SK-N-SH (cell line): ENCODE measurements around the gene YPEL1. TPM values are rescaled to one million over a fixed set of nuclear protein-coding genes. Genes with fewer than 3 reads are reported as not detected.
"Not testable (repeated sequence)": the region's sequence is repeated elsewhere in the genome, so short reads cannot be mapped to it uniquely, and the experiment has no call there.

Experiments
- CTCF ChIA-PET: fragments of 300-600, 350-600 bp; formaldehyde crosslinking; extraction: SDS; loops from one replicate; lab custom pipeline; 2021; lab: Yijun Ruan, JAX
- POLR2A ChIA-PET: fragments of 350-600 bp; sonication (Branson Sonifier 250); formaldehyde crosslinking; extraction: SDS; loops from one replicate; lab custom pipeline; 2020; ENCODE audit warnings: antibody characterized with exemption, inconsistent platforms; lab: Yijun Ruan, JAX
- DNase-seq: peaks from one replicate; pipeline ENCODE4 v3.0.0; 2012
- H2AFZ ChIP-seq: fragments of 200-600 bp; sonication (generic); 2 replicates; pipeline ENCODE4 v1.8.1; 2016; ENCODE audit warnings: antibody characterized with exemption, mild to moderate bottlenecking, low read depth
- H3F3A ChIP-seq: fragments of 200-600 bp; sonication (generic); replicated peaks from 2 replicates; pipeline ENCODE3; 2016; ENCODE audit warnings: antibody characterized with exemption, mild to moderate bottlenecking; ENCODE audit not compliant: insufficient read depth
- H3K27ac ChIP-seq, 2 experiments: fragments of 200-500 bp in 1 of 2; fragments of 200-600 bp in 1 of 2; sonication (Bioruptor generic) in 1 of 2; sonication (generic), shearing (Covaris generic) in 1 of 2; 2 replicates each; pipeline versions ENCODE4 v1.5.1 to v1.6.1; 2014 to 2016; ENCODE audit warnings: low read depth in 2 of 2, inconsistent platforms in 1 of 2, low read length in 1 of 2, mild to moderate bottlenecking in 1 of 2, mixed read lengths in 1 of 2
- H3K27me3 ChIP-seq: fragments of 200-600 bp; sonication (generic), shearing (Covaris generic); 2 replicates; pipeline ENCODE4 v1.6.1; 2016; ENCODE audit warnings: mixed run types; ENCODE audit not compliant: insufficient read depth
- H3K36me3 ChIP-seq, 2 experiments: fragments of 200-500 bp in 1 of 2; fragments of 200-600 bp in 1 of 2; sonication (Bioruptor generic) in 1 of 2; sonication (generic) in 1 of 2; replicated peaks in 1 of 2; 2 replicates each; pipeline versions ENCODE3 to v1.5.1; 2014 to 2016; ENCODE audit warnings: low read length in 1 of 2, mild to moderate bottlenecking in 1 of 2; ENCODE audit not compliant: insufficient read depth in 2 of 2, control insufficient read depth in 1 of 2
- H3K4me1 ChIP-seq, 2 experiments: fragments of 200-500 bp in 1 of 2; fragments of 200-600 bp in 1 of 2; sonication (Bioruptor generic) in 1 of 2; sonication (generic), shearing (Covaris generic) in 1 of 2; 2 replicates each; pipeline versions ENCODE4 v1.5.1 to v1.6.1; 2014 to 2016; ENCODE audit warnings: low read depth in 1 of 2, low read length in 1 of 2, mixed run types in 1 of 2; ENCODE audit not compliant: insufficient read depth in 2 of 2, control insufficient read depth in 1 of 2
- H3K4me2 ChIP-seq: fragments of 200-600 bp; sonication (generic), shearing (Covaris generic); 2 replicates; pipeline ENCODE4 v1.6.1; 2017; ENCODE audit warnings: mixed run types
- H3K4me3 ChIP-seq, 2 experiments: fragments of 200-500 bp in 1 of 2; fragments of 200-600 bp in 1 of 2; sonication (Bioruptor generic) in 1 of 2; sonication (generic), shearing (Covaris generic) in 1 of 2; 2 replicates each; pipeline versions ENCODE4 v1.5.1 to v1.8.1; 2014 to 2016; ENCODE audit warnings: low read depth in 2 of 2, inconsistent platforms in 1 of 2, low read length in 1 of 2, mild to moderate bottlenecking in 1 of 2, mixed read lengths in 1 of 2, moderate library complexity in 1 of 2
- H3K79me2 ChIP-seq: fragments of 200-600 bp; sonication (generic); 2 replicates; pipeline ENCODE4 v1.8.1; 2017; ENCODE audit warnings: mild to moderate bottlenecking; ENCODE audit not compliant: insufficient read depth
- H3K9ac ChIP-seq: fragments of 200-600 bp; sonication (generic); 2 replicates; pipeline ENCODE4 v1.6.1; 2017; ENCODE audit warnings: mixed run types
- H3K9me2 ChIP-seq: fragments of 200-600 bp; sonication (generic); 2 replicates; pipeline ENCODE4 v1.6.1; 2017; ENCODE audit warnings: mixed run types
- H3K9me3 ChIP-seq: fragments of 200-600 bp; sonication (generic); 2 replicates; pipeline ENCODE4 v1.6.1; 2017; ENCODE audit warnings: mixed run types, mild to moderate bottlenecking, moderate library complexity
- H4K20me1 ChIP-seq: fragments of 200-600 bp; sonication (generic); 2 replicates; pipeline ENCODE4 v1.6.1; 2017; ENCODE audit warnings: mild to moderate bottlenecking, mixed run types; ENCODE audit not compliant: insufficient read depth
- EZH2phosphoT487 ChIP-seq: fragments of 200-600 bp; sonication (generic); IDR thresholded peaks from 2 replicates; pipeline ENCODE4 v1.6.1; 2017; ENCODE audit warnings: low read depth, mixed run types, mild to moderate bottlenecking, antibody characterized with exemption, moderate library complexity, borderline replicate concordance
- FOXM1 ChIP-seq: IDR thresholded peaks from 2 replicates; pipeline ENCODE4 v1.4.0; 2012; ENCODE audit warnings: low read depth, mild to moderate bottlenecking
- JUND ChIP-seq: IDR thresholded peaks from 2 replicates; pipeline ENCODE4 v1.4.0; 2012
- NFIC ChIP-seq: IDR thresholded peaks from 2 replicates; pipeline ENCODE4 v1.4.0; 2012; ENCODE audit warnings: borderline replicate concordance
- RAD21 ChIP-seq: IDR thresholded peaks from 2 replicates; pipeline ENCODE4 v1.6.1; 2012; ENCODE audit warnings: mild to moderate bottlenecking, low read length
- RFX5 ChIP-seq: IDR thresholded peaks from 2 replicates; pipeline ENCODE4 v1.6.1; 2012; ENCODE audit warnings: mild to moderate bottlenecking, improper control_type of control experiment, low read length
- SIN3A ChIP-seq: IDR thresholded peaks from 2 replicates; pipeline ENCODE4 v1.6.1; 2012; ENCODE audit warnings: low read depth, mild to moderate bottlenecking, low read length, moderate library complexity, borderline replicate concordance
- TAF1 ChIP-seq: IDR thresholded peaks from 2 replicates; pipeline ENCODE4 v1.6.1; 2012; ENCODE audit warnings: low read depth, mild to moderate bottlenecking, low read length, moderate library complexity, borderline replicate concordance
- TEAD4 ChIP-seq: IDR thresholded peaks from 2 replicates; pipeline ENCODE4 v1.4.0; 2012; ENCODE audit warnings: mild to moderate bottlenecking, borderline replicate concordance; ENCODE audit not compliant: insufficient read depth
- USF2 ChIP-seq: fragments of 150-350 bp; IDR thresholded peaks from 2 replicates; pipeline ENCODE4 v1.6.1; 2017; ENCODE audit warnings: antibody characterized with exemption, low read length, low read depth, borderline replicate concordance
- WGBS: methylation state at CpG from one replicate; pipeline ENCODE4 v1.1.6; 2017; ENCODE audit warnings: low lambda C conversion rate; 5-methylcytosine and 5-hydroxymethylcytosine counted together
- polyA plus RNA-seq, 3 experiments: library from polyadenylated mRNA; depleted of rRNA; stranded (reverse); fragments of >200 nt; gene quantifications; 2 replicates each; pipeline ENCODE4 v1.2.3, GENCODE V29; 2012
- TF ChIP-seq, protein P1 (sequence below): IDR thresholded peaks from 2 replicates; pipeline ENCODE4 v1.4.0; 2012; ENCODE audit warnings: low read depth, borderline replicate concordance
- TF ChIP-seq, protein P2 (sequence below): fragments of 150-350 bp; IDR thresholded peaks from 2 replicates; pipeline ENCODE4 v1.6.1; 2016; ENCODE audit warnings: mild to moderate bottlenecking, low read depth, low read length

Gene YPEL1
- polyA plus RNA-seq, 1 of the 3 experiments (the other 2 are of a cell fraction), result 2.4 TPM

- H3K9me3 ChIP-seq, result no peaks in the 10 kb centered on the region
- H2AFZ ChIP-seq, result no peak overlapping the region
- no peak overlapping the region for H3K9ac ChIP-seq
- H3F3A ChIP-seq, result no peaks in the 10 kb centered on the region
- no peak overlapping the region for H3K4me3 ChIP-seq
- TF ChIP-seq TAF1, result no peak
- no peak for TF ChIP-seq SIN3A
- no peak for TF ChIP-seq JUND
- no peak for TF ChIP-seq NFIC
- TF ChIP-seq RFX5, result no peak
- no peak for TF ChIP-seq RAD21
- TF ChIP-seq, protein P1, sequence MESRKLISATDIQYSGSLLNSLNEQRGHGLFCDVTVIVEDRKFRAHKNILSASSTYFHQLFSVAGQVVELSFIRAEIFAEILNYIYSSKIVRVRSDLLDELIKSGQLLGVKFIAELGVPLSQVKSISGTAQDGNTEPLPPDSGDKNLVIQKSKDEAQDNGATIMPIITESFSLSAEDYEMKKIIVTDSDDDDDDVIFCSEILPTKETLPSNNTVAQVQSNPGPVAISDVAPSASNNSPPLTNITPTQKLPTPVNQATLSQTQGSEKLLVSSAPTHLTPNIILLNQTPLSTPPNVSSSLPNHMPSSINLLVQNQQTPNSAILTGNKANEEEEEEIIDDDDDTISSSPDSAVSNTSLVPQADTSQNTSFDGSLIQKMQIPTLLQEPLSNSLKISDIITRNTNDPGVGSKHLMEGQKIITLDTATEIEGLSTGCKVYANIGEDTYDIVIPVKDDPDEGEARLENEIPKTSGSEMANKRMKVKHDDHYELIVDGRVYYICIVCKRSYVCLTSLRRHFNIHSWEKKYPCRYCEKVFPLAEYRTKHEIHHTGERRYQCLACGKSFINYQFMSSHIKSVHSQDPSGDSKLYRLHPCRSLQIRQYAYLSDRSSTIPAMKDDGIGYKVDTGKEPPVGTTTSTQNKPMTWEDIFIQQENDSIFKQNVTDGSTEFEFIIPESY, result no peak
- no peak for DNase-seq
- ChIA-PET CTCF (no interaction called here), POLR2A (no interaction called here)
- no peak overlapping the region for H3K27ac ChIP-seq
- peaks cover 0 to 8% of the 10 kb centered on the region in 2 experiments; a peak in 1 of 4 replicates for H3K4me1 ChIP-seq
- no peaks in the 10 kb centered on the region for H3K79me2 ChIP-seq
- no peak overlapping the region for H3K4me2 ChIP-seq
- 68% methylated on average over 5 of the region's 5 CpGs for WGBS
- no peaks in the 10 kb centered on the region for H3K36me3 ChIP-seq
- H3K27me3 ChIP-seq, result no peaks in the 10 kb centered on the region
- no peaks in the 10 kb centered on the region for H3K9me2 ChIP-seq
- H4K20me1 ChIP-seq, result no peaks in the 10 kb centered on the region
These were observed 4.1 kb downstream of the YPEL1 start for GRCh38 chr22:21731503-21731902.

DNA sequence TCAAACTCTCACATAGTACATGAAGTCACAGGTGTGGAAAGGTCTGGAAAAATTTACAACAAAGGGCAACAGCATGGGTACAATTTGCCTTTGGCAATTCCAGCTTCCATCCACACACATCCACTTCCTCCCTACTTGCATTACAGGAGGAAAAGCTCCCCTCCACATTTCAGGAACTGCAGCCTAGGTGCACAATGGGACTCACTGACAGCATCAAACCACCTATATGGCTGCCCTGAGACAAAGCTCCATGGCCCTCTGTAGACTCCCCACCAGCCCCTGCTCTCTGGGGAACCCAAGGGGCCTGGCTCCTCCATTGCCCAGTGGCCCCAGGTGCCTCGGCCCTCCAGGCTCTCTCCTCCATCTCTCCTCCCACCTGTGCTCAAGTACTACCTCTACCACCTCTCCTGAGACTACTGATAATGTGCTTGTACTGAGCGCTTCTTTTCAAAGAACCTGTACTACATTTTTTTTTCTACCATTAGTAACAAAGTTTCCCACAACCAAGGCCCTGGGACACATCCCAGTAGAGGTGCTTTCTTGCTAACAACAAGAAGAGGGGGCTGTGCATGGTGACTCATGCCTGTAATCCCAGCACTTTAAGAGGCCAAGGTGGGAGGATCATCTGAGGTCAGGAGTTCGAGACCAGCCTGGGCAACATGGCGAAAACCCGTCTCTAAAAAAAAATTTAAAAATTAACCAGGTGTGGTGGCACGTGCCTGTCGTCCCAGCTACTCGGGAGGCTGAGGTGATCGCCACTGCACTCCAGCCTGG, 4.9 kb downstream of the YPEL1 start:
- H4K20me1 ChIP-seq, result no peaks in the 10 kb centered on the region
- H3K9ac ChIP-seq, result no peak overlapping the region
- H3K9me2 ChIP-seq, result no peaks in the 10 kb centered on the region
- TF ChIP-seq FOXM1, result no peak
- no peak for TF ChIP-seq SIN3A
- no peak for TF ChIP-seq EZH2phosphoT487
- TF ChIP-seq TEAD4, result no peak
- TF ChIP-seq USF2, result no peak
- TF ChIP-seq, protein P2, sequence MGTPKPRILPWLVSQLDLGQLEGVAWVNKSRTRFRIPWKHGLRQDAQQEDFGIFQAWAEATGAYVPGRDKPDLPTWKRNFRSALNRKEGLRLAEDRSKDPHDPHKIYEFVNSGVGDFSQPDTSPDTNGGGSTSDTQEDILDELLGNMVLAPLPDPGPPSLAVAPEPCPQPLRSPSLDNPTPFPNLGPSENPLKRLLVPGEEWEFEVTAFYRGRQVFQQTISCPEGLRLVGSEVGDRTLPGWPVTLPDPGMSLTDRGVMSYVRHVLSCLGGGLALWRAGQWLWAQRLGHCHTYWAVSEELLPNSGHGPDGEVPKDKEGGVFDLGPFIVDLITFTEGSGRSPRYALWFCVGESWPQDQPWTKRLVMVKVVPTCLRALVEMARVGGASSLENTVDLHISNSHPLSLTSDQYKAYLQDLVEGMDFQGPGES, result no peak
- TF ChIP-seq, all 33 proteins: peak for 0
- Histone ChIP-seq H3K4me2 (no peak overlapping the region), H3K4me3 (no peak overlapping the region), H2AFZ (no peak overlapping the region), H3K9me3 (no peaks in the 10 kb centered on the region), H3K36me3 (no peaks in the 10 kb centered on the region), H3K27me3 (no peaks in the 10 kb centered on the region), H3F3A (no peaks in the 10 kb centered on the region), H3K27ac (no peak overlapping the region), H3K4me1 (peaks cover 0 to 4% of the 10 kb centered on the region in 2 experiments; a peak in 1 of 4 replicates), H3K79me2 (no peaks in the 10 kb centered on the region)
- ChIA-PET POLR2A (no interaction called here), CTCF (interaction anchor here (1.3 kb wide), 1 partner anchor 208 kb away, joined by 5 read pairs; no protein-coding TSS in a partner anchor)
- WGBS, result 90% methylated on average over 9 of the region's 9 CpGs
- no peak for DNase-seq

GRCh38 chr22:21729184-21729583, 6.4 kb downstream of the YPEL1 start:
- H3F3A ChIP-seq, H3K4me2 ChIP-seq, DNase-seq, H3K4me1 ChIP-seq, H3K9me3 ChIP-seq, H3K27ac ChIP-seq, H3K9me2 ChIP-seq, H2AFZ ChIP-seq, H3K27me3 ChIP-seq, H3K9ac ChIP-seq, H4K20me1 ChIP-seq, H3K79me2 ChIP-seq, H3K4me3 ChIP-seq, H3K36me3 ChIP-seq: not testable (repeated sequence)
- WGBS, result 89% methylated on average over 3 of the region's 3 CpGs
- POLR2A ChIA-PET, result interaction anchor here (0.6 kb wide), 1 partner anchor 208 kb away, joined by 3 read pairs; no protein-coding TSS in a partner anchor
- CTCF ChIA-PET, result interaction anchor here (1.4 to 3.0 kb wide), 3 partner anchors 16 to 209 kb away, joined by 4 to 12 read pairs (median 9); no protein-coding TSS in a partner anchor
